ENCODE results near the gene SYT17.

SYT17 gene

DNA sequence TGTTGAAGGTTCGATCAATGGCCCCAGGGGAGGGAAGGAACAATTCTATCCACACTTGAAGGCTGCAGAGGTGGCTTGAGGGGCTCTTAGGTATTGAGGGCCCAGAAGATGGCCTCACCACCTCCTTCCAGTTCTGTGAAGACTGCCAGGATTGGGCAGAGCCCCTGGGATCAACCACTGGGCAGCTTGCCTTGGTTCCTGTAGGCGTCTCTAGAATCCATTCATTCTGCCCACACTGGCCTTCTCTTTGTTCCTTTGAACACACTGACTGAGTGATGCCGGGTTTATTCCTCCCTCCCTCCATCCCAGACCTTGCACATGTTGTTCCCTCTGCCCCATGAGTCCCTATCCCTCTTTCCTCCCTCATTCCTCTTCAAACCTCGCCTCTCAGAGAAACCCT is 50.5 kb downstream of the SYT17 start:
- TF ChIP-seq, protein P1, sequence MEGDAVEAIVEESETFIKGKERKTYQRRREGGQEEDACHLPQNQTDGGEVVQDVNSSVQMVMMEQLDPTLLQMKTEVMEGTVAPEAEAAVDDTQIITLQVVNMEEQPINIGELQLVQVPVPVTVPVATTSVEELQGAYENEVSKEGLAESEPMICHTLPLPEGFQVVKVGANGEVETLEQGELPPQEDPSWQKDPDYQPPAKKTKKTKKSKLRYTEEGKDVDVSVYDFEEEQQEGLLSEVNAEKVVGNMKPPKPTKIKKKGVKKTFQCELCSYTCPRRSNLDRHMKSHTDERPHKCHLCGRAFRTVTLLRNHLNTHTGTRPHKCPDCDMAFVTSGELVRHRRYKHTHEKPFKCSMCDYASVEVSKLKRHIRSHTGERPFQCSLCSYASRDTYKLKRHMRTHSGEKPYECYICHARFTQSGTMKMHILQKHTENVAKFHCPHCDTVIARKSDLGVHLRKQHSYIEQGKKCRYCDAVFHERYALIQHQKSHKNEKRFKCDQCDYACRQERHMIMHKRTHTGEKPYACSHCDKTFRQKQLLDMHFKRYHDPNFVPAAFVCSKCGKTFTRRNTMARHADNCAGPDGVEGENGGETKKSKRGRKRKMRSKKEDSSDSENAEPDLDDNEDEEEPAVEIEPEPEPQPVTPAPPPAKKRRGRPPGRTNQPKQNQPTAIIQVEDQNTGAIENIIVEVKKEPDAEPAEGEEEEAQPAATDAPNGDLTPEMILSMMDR (conservative IDR thresholded peaks at IDR 0.05): no peak
- TF ChIP-seq ZFX (IDR thresholded peaks at IDR 0.05): no peak
- H3K27ac ChIP-seq: no peak overlapping the region

DNA sequence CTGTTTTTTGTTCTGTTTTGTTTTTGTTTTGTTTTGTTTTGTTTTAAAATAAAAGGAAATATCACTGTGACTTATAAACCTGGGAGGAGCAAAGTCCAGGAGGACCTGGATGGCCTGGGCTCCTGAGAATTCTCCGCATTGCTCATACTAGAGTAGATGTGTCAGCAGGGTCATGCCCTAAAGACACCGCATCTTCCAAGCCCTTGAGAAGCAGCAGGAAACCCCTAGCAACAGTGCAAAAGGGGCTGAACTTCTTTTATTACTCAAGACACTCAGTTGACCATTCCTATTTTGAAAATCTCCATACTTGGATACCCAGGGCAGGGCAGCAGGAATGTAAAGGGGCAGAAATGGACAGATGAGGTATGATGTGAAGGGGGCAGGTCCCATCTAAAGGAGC is 51.8 kb downstream of the SYT17 start:
- no peak overlapping the region for H3K27ac ChIP-seq
- TF ChIP-seq ZFX (IDR thresholded peaks at IDR 0.05): no peak
- TF ChIP-seq, protein P1 (conservative IDR thresholded peaks at IDR 0.05): no peak

DNA sequence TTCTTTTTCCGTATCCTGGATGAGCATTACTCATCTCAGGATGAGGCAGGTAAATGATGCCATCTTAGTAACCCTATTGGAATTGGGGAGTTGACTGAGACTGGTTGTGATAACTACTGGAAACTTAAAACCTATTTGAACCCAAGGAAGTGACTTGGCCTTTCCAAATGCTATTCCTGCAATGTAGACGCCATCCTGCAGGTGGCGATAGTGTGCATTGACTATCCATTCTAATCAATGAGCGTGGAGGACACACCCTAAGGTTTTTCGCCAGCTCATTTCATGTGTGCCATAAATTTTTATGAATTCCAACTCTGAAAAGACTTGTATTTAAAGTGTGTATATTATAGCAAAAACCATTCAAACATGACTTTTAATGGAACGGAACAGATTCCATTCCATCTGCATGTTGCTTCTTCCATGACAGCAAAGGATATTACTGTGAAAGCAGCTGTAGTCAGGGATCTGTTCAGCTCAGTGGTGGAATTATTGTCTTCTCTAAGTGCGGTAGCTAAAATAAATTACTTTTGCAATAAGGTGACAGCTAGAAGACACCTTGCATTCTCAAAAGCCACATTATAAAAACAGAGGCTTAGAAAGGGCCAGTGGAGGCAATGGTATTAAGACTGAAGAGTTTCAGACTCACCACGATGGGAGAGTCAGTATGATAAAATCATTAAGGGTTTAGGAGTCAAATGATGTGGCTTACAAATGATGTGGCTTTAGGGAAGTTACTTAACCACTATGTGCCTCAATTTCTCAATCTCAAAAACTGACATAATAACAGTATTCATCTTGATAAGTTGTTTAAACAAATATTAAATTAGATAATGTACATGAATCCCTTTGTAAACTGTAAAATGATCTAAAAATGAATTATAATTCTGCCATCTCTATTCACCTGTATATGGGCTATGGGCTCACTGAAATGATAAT is 55.5 kb downstream of the SYT17 start:
- TF ChIP-seq, protein P1 (conservative IDR thresholded peaks at IDR 0.05): peak; percentile 94
- no peak for TF ChIP-seq ZFX (IDR thresholded peaks at IDR 0.05)
- no peak overlapping the region for H3K27ac ChIP-seq

DNA sequence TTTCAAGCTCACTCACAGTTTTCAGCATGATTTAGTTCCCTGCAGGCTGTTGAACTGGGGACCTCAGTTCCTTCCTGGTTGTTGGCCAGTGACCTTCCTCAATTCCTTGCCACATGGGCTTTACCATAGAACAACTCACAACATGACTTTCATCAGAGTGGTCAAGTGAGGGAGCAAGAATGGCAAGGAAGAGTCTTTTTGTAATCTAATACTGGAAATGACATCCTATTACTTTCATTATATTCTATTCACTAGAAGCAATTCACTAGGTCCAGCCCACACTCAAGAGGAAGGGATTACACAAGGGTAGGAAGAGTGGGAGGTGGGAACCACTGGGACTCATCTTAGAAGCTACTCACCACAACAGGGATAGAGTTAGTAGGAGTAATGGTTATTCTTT is 57.6 kb downstream of the SYT17 start:
- no peak overlapping the region for H3K27ac ChIP-seq
- TF ChIP-seq ZFX (IDR thresholded peaks at IDR 0.05): no peak
- TF ChIP-seq, protein P1 (conservative IDR thresholded peaks at IDR 0.05): no peak

DNA sequence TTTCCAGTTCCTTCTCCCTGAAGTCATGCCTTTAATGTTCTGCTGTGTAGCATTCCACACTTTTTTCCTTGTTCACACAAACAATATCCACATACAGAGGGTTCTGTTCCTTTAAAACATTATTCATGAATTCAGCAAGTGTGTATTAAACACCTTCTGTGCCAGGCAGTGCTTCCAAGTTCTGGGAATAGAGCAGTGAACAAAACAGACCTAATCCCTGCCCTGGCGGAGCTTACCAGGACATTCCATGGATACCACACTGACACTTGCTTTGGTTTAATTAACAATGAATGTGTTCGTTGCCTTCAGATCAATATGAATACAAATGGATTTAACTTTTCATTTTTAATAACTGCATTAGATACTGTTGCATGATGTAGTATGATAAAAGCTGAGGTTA is 59.6 kb downstream of the SYT17 start:
- no peak for TF ChIP-seq ZFX (IDR thresholded peaks at IDR 0.05)
- TF ChIP-seq, protein P1 (conservative IDR thresholded peaks at IDR 0.05): no peak
- H3K27ac ChIP-seq: no peak overlapping the region

DNA sequence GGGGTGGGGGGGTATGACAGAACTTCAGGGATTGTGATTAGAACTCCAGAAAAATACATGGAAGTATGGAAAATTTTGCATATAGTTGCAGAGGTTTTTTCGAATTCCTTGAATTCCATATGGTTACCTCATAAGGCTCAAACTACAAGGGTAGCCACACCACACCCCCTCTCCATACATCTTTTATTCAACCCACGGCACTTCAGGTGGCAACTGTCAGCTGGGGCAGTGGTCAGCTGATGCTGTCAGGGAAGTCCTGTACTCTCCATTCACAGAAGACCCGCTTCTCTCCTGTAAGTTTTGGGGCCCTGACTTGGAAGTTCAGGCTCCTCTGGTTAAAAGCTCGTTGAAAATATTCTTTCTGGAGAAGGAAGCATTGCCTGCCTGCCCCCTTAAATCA is 60.0 kb downstream of the SYT17 start:
- TF ChIP-seq, protein P1 (conservative IDR thresholded peaks at IDR 0.05): no peak
- TF ChIP-seq ZFX (IDR thresholded peaks at IDR 0.05): no peak

DNA sequence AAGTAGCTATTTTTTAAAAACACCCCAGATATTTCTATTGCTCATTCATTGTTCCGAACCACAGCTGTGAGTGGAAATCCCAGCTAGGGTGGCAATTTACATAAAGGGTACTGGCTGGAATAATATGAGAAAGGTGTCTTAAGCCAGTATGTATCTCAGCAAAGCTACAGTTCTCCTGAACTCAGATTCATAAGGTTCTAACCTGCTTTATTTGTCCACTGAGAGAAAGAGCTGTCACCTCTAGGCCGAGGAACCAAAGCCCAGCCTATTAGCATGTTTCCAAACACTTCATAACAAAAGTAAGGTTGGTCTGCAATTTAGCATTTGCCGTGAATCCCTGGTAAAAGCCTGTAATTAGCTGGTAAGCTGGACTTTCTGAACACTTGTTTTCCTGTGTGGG is 60.5 kb downstream of the SYT17 start:
- TF ChIP-seq, protein P1 (conservative IDR thresholded peaks at IDR 0.05): no peak
- TF ChIP-seq ZFX (IDR thresholded peaks at IDR 0.05): no peak
- H3K27ac ChIP-seq: no peak overlapping the region

More for the DNA sequence above, 60.0 kb downstream of the SYT17 start:
- H3K27ac ChIP-seq: no peak overlapping the region

Data from C4-2B (cell line).